GM10266 (cell line): ENCODE measurements around the gene BFSP1.

Experiments
- DNase-seq: peaks from one replicate; pipeline ENCODE4 v3.0.0; 2012; ENCODE audit errors: extremely low spot score
- CTCF ChIP-seq: IDR thresholded peaks from 2 replicates; pipeline ENCODE4 v1.5.1; 2012; ENCODE audit warnings: mild to moderate bottlenecking, low read depth; ENCODE audit not compliant: control insufficient read depth, insufficient read depth; ENCODE audit errors: missing control alignments

Gene BFSP1

GRCh38 chr20:17542481-17542880 lies 11.3 kb upstream of the BFSP1 start:
- no peak for DNase-seq
- no peak for TF ChIP-seq CTCF

- no peak for TF ChIP-seq CTCF
- no peak for DNase-seq
Observed at GRCh38 chr20:17541996-17542395, 10.8 kb upstream of the BFSP1 start.

- TF ChIP-seq CTCF = no peak
Observed at GRCh38 chr20:17541596-17541995, 10.4 kb upstream of the BFSP1 start.

GRCh38 chr20:17538517-17539170 lies 7.5 kb upstream of the BFSP1 start:
- DNase-seq = no peak
- TF ChIP-seq CTCF = no peak

More at GRCh38 chr20:17541596-17541995, 10.4 kb upstream of the BFSP1 start:
- no peak for DNase-seq

- no peak for DNase-seq
- TF ChIP-seq CTCF = no peak
Observed at GRCh38 chr20:17537959-17538358, 6.8 kb upstream of the BFSP1 start.

GRCh38 chr20:17536944-17537444 lies 5.8 kb upstream of the BFSP1 start:
- peak; percentile 71 for TF ChIP-seq CTCF
- peak; percentile 77 for DNase-seq

GRCh38 chr20:17534077-17534476 lies 2.9 kb upstream of the BFSP1 start:
- no peak for TF ChIP-seq CTCF
- DNase-seq = no peak
